ENCODE measurements around the gene PRSS22. TPM values are rescaled to one million over a fixed set of nuclear protein-coding genes. Genes with fewer than 3 reads are reported as not detected.

The PRSS22 gene
- total RNA-seq, 8 experiments from 2014 or later: 0.81 to 1.0 TPM; not detected in 6

- in situ Hi-C loops (cut with MboI; ENCODE audit: low pct_unique_long_range_greater_than_20kb in 2 of 9, low sequenced_read_pairs in 9 of 9, unreplicated experiment in 9 of 9): no loop called here
- WGBS, 10 experiments: 0 to 100% (median 60%) methylated on average over 1 to 2 of the region's 15 CpGs; no CpG with 5 or more reads in 3 of the 10 experiments
These were observed 18.1 kb downstream of the PRSS22 start for GRCh38 chr16:2839650-2840450.

GRCh38 chr16:2838928-2839327, 19.0 kb downstream of the PRSS22 start:
- ATAC-seq (replicated peaks in 6 of 8): peak; percentile 89 to 99 (median 94)
- peaks cover 0 to 2% of the 10 kb centered on the region in 2 donors for H3K4me1 ChIP-seq (replicated peaks in 1 of 2)
- H3K27ac ChIP-seq: no peak overlapping the region
- in situ Hi-C loops (cut with MboI; ENCODE audit: low pct_unique_long_range_greater_than_20kb in 2 of 9, low sequenced_read_pairs in 9 of 9, unreplicated experiment in 9 of 9): no loop called here
- 0 to 8% (median 0%) methylated on average over 1 to 5 of the region's 12 CpGs; no CpG with 5 or more reads in 7 of the 10 experiments for WGBS, 10 experiments
- H3K4me3 ChIP-seq: no peak overlapping the region

More at GRCh38 chr16:2839650-2840450, 18.1 kb downstream of the PRSS22 start:
- Histone ChIP-seq H3K4me3 (no peak overlapping the region), H3K4me1 (replicated peaks in 1 of 2) (peaks cover 0 to 2% of the 10 kb centered on the region in 2 donors), H3K27ac (no peak overlapping the region)
- no peak for ATAC-seq (replicated peaks in 6 of 8)

- 0 to 100% (median 60%) methylated on average over 1 to 3 of the region's 13 CpGs; no CpG with 5 or more reads in 3 of the 10 experiments for WGBS, 10 experiments
- no peak overlapping the region for H3K27ac ChIP-seq
- ATAC-seq (replicated peaks in 6 of 8): no peak
- H3K4me1 ChIP-seq (replicated peaks in 1 of 2): peaks cover 0 to 2% of the 10 kb centered on the region in 2 donors
- in situ Hi-C loops (cut with MboI; ENCODE audit: low pct_unique_long_range_greater_than_20kb in 2 of 9, low sequenced_read_pairs in 9 of 9, unreplicated experiment in 9 of 9): no loop called here
- no peak overlapping the region for H3K4me3 ChIP-seq
These were observed 21.1 kb downstream of the PRSS22 start for GRCh38 chr16:2836646-2837508.

GRCh38 chr16:2835638-2836493, 22.1 kb downstream of the PRSS22 start:
- in situ Hi-C loops (cut with MboI; ENCODE audit: low pct_unique_long_range_greater_than_20kb in 2 of 9, low sequenced_read_pairs in 9 of 9, unreplicated experiment in 9 of 9): no loop called here
- H3K27ac ChIP-seq: no peak overlapping the region
- H3K4me3 ChIP-seq: no peak overlapping the region
- ATAC-seq (replicated peaks in 6 of 8): peak in 2 of 8 experiments; percentile 50 to 54
- H3K4me1 ChIP-seq (replicated peaks in 1 of 2): peaks cover 0 to 2% of the 10 kb centered on the region in 2 donors
- WGBS, 10 experiments: 0 to 80% (median 50%) methylated on average over 1 to 14 of the region's 22 CpGs

- Histone ChIP-seq H3K4me1 (replicated peaks in 1 of 2) (peaks cover 0 to 2% of the 10 kb centered on the region in 2 donors), H3K4me3 (no peak overlapping the region), H3K27ac (no peak overlapping the region)
- no peak for ATAC-seq (replicated peaks in 6 of 8)
- WGBS, 10 experiments: no CpG with 5 or more reads among the region's 3 CpGs
- in situ Hi-C loops (cut with MboI; ENCODE audit: low pct_unique_long_range_greater_than_20kb in 2 of 9, low sequenced_read_pairs in 9 of 9, unreplicated experiment in 9 of 9): no loop called here
These were observed 23.0 kb downstream of the PRSS22 start for GRCh38 chr16:2834968-2835367.

GRCh38 chr16:2833776-2834175, 24.2 kb downstream of the PRSS22 start:
- WGBS, 10 experiments: 0 to 100% (median 57%) methylated on average over 1 to 3 of the region's 7 CpGs; no CpG with 5 or more reads in 2 of the 10 experiments
- in situ Hi-C loops (cut with MboI; ENCODE audit: low pct_unique_long_range_greater_than_20kb in 2 of 9, low sequenced_read_pairs in 9 of 9, unreplicated experiment in 9 of 9): no loop called here
- ATAC-seq (replicated peaks in 6 of 8): peak in 1 of 8 experiments; percentile 15
- Histone ChIP-seq H3K4me3 (no peak overlapping the region), H3K4me1 (replicated peaks in 1 of 2) (no peaks in the 10 kb centered on the region), H3K27ac (no peak overlapping the region)

- in situ Hi-C loops (cut with MboI; ENCODE audit: low pct_unique_long_range_greater_than_20kb in 2 of 9, low sequenced_read_pairs in 9 of 9, unreplicated experiment in 9 of 9): no loop called here
- Histone ChIP-seq H3K4me1 (replicated peaks in 1 of 2) (no peaks in the 10 kb centered on the region), H3K27ac (no peak overlapping the region), H3K4me3 (no peak overlapping the region)
- ATAC-seq (replicated peaks in 6 of 8): peak in 1 of 8 experiments; percentile 25
- WGBS, 10 experiments: 0 to 50% (median 36%) methylated on average over 1 to 5 of the region's 15 CpGs; no CpG with 5 or more reads in 5 of the 10 experiments
These were observed 26.8 kb downstream of the PRSS22 start for GRCh38 chr16:2831203-2831602.

- Histone ChIP-seq H3K4me3 (no peak overlapping the region), H3K4me1 (replicated peaks in 1 of 2) (no peaks in the 10 kb centered on the region), H3K27ac (no peak overlapping the region)
- in situ Hi-C loops (cut with MboI; ENCODE audit: low pct_unique_long_range_greater_than_20kb in 2 of 9, low sequenced_read_pairs in 9 of 9, unreplicated experiment in 9 of 9): no loop called here
- peak in 1 of 8 experiments; percentile 19 for ATAC-seq (replicated peaks in 6 of 8)
- whole genome bisulfite sequencing, 10 experiments: 60 to 100% methylated on average over 1 of the region's 5 CpGs; no CpG with 5 or more reads in 8 of the 10 experiments
These were observed 27.6 kb downstream of the PRSS22 start for GRCh38 chr16:2830355-2830695.

GRCh38 chr16:2829501-2830354, 28.2 kb downstream of the PRSS22 start, which contains the start of gene ZG16B:
ZG16B (plus strand) TSS chr16:2830303; CDS start chr16:2830442, 139 bp downstream.
- peak in 3 of 8 experiments; percentile 16 to 53 (median 23) for ATAC-seq (replicated peaks in 6 of 8)
- in situ Hi-C loops (cut with MboI; ENCODE audit: low pct_unique_long_range_greater_than_20kb in 2 of 9, low sequenced_read_pairs in 9 of 9, unreplicated experiment in 9 of 9): no loop called here
- Histone ChIP-seq H3K4me3 (no peak within 1 kb of the TSS), H3K4me1 (replicated peaks in 1 of 2) (no peaks in the 10 kb centered on the region), H3K27ac (no peak within 1 kb of the TSS)
- WGBS, 10 experiments: 13 to 92% (median 48%) methylated on average over 1 to 3 of the region's 32 CpGs; no CpG with 5 or more reads in 4 of the 10 experiments

- WGBS, 10 experiments: 40 to 100% (median 80%) methylated on average over 1 to 8 of the region's 17 CpGs; no CpG with 5 or more reads in 5 of the 10 experiments
These were observed 29.0 kb downstream of the PRSS22 start for GRCh38 chr16:2828876-2829430.

GRCh38 chr16:2828521-2828840, 29.5 kb downstream of the PRSS22 start:
- Histone ChIP-seq H3K4me1 (replicated peaks in 1 of 2) (no peaks in the 10 kb centered on the region), H3K4me3 (no peak overlapping the region), H3K27ac (no peak overlapping the region)
- no peak for ATAC-seq (replicated peaks in 6 of 8)
- in situ Hi-C loops (cut with MboI; ENCODE audit: low pct_unique_long_range_greater_than_20kb in 2 of 9, low sequenced_read_pairs in 9 of 9, unreplicated experiment in 9 of 9): no loop called here
- WGBS, 10 experiments: 81 to 96% (median 87%) methylated on average over 3 to 5 of the region's 8 CpGs; no CpG with 5 or more reads in 7 of the 10 experiments

More at GRCh38 chr16:2828876-2829430, 29.0 kb downstream of the PRSS22 start:
- in situ Hi-C loops (cut with MboI; ENCODE audit: low pct_unique_long_range_greater_than_20kb in 2 of 9, low sequenced_read_pairs in 9 of 9, unreplicated experiment in 9 of 9): no loop called here
- ATAC-seq (replicated peaks in 6 of 8): no peak
- Histone ChIP-seq H3K27ac (no peak overlapping the region), H3K4me3 (no peak overlapping the region), H3K4me1 (replicated peaks in 1 of 2) (no peaks in the 10 kb centered on the region)
